Activated T-helper 1 cell treated with anti-CD3 and anti-CD28 coated beads, Interleukin-2, amount 50 U/mL, for 16 hours (primary cell): ENCODE results near the gene KAT14.
"Not testable (repeated sequence)": the region's sequence is repeated elsewhere in the genome, so short reads cannot be mapped to it uniquely, and the experiment has no call there.

Experiments
- DNase-seq, 2 donors: peaks; one replicate each; pipeline ENCODE4 v3.0.0-alpha.2; 2020; ENCODE audit warnings: low read depth in 1 of 2, low spot score in 1 of 2

The KAT14 gene

GRCh38 chr20:18154342-18154741, 16.7 kb downstream of the KAT14 start:
- DNase-seq = no peak

DNA sequence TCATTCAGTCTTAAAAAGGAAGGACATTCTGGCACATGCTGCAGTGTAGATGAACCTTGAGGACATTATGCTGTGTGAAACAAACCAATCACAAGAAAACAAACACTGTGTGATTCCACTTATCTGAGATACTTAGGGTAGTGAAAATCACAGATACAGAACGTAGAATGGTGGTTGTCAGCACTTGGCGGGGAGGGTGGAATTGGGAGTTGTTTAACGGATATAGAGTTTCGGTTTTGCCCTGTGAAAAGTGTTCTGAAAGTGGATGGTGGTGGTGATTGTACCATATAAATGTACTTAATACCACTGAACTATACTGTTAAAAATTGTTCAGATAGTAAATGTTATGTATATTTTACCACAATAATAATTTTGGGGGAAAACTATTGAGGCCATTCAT, 18.4 kb downstream of the KAT14 start:
- no peak for DNase-seq

- DNase-seq = no peak
Observed at GRCh38 chr20:18164356-18164755, 26.7 kb downstream of the KAT14 start.

- DNase-seq = no peak
Observed at GRCh38 chr20:18165553-18165952, 27.9 kb downstream of the KAT14 start.

DNA sequence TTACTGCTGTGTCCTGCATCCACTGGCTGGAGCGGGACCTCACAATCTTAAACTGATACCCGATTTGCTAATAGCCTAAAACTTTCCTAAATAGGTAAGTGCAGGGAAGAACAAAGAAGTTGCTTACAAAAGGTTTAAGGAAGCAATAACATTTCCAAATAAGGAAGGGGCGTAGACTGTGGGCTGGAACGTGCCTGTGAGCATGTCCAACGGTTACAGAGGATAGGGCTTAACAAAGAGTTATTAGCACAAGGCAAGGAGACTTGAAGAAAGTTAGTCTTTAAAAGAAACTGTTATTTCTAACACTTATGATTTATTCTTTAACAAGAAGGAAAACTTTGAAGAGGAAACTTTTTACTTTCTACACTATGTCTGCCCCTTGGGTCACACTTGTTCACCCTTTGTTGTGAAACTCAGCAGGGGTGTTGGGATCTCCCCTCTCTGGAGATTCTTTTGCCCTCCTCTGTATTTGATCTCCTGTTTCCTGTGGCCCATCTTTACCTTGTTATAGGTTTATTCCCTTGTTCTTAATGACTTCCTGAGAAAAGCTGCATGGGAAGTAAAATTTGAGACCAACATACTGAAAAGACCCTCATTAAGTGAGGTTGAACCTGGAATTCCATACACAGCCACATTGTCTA, 28.7 kb downstream of the KAT14 start:
- DNase-seq = no peak

DNA sequence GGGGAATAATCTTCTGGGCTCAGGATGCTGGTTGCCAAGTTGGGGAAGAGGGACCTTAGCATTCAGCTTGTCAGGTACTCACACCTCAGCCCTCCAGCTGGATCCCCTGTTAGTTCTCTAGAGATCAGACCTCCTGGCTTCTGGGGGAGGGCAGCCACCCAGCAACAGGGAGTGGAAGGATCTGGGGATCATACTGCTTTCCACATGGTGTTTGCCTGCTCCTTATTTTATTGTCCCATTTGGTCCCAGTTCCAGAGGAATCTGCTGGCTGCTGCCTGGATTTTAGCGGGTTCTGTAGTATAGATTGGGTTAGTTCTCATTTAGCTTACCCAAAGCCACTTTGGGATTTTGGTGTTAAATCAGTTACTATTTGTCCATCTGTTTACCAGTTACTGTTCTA, 29.3 kb downstream of the KAT14 start:
- no peak for DNase-seq

DNA sequence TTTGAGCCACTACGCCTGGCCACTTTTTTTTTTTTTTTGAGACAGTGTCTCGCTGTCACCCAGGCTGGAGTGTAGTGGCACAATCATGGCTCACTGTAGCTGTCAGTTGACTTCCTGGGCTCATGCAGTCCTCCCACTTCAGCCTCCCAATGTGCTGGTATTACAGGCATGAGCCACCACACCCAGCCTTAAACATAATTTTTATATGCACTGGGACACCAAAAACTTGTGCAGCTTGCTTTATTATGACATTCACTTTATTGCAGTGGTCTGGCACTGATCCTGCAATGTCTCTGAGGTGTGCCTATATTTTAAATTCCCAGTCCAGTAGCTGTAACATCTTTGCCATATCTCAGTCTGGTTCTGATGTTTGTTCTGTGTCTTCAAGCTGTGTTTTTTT, 34.7 kb downstream of the KAT14 start:
- no peak for DNase-seq

GRCh38 chr20:18174906-18175683, 37.4 kb downstream of the KAT14 start:
- DNase-seq = no peak

GRCh38 chr20:18176318-18176785, 38.7 kb downstream of the KAT14 start:
- DNase-seq = no peak

GRCh38 chr20:18180366-18180765, 42.7 kb downstream of the KAT14 start:
- DNase-seq = not testable (repeated sequence)

GRCh38 chr20:18180815-18181214, 43.2 kb downstream of the KAT14 start:
- no peak for DNase-seq

DNA sequence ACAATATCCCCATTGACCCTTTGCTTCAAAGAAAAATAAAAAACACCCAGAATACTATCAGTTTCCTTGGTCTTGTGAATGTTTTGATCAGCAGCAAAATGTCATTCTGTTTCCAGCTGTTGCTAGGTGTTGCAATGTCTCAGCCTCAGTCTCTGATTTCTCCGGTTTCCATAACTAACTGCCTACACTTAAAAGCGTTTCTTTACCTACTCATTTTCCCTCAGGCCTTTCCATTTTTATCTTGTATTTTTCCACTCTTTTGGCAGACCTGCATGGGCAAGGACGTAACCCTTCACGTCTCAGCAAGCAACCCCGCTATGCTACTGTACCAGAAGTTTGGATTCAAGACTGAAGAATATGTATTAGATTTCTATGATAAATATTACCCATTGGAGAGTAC, 49.4 kb downstream of the KAT14 start:
- no peak for DNase-seq

DNA sequence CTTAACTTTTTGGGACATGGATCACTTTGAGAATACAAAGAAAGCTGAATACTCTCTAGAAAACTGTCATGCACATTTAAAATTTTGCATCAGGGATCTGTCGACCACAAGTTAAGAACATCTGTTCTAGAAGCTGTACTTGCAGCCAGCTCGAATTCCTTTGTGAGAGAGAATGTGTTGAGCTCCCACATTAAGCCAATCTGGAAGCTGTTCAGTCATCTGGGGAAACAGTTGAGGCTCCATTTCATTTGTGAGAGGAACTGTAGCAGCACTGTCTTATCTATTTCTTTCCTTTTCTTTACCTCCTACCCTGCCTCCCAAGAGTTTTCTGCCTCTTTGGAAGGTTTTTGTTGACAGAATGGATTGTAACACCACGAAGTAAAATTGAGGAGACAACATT, 50.8 kb downstream of the KAT14 start:
- no peak for DNase-seq

DNA sequence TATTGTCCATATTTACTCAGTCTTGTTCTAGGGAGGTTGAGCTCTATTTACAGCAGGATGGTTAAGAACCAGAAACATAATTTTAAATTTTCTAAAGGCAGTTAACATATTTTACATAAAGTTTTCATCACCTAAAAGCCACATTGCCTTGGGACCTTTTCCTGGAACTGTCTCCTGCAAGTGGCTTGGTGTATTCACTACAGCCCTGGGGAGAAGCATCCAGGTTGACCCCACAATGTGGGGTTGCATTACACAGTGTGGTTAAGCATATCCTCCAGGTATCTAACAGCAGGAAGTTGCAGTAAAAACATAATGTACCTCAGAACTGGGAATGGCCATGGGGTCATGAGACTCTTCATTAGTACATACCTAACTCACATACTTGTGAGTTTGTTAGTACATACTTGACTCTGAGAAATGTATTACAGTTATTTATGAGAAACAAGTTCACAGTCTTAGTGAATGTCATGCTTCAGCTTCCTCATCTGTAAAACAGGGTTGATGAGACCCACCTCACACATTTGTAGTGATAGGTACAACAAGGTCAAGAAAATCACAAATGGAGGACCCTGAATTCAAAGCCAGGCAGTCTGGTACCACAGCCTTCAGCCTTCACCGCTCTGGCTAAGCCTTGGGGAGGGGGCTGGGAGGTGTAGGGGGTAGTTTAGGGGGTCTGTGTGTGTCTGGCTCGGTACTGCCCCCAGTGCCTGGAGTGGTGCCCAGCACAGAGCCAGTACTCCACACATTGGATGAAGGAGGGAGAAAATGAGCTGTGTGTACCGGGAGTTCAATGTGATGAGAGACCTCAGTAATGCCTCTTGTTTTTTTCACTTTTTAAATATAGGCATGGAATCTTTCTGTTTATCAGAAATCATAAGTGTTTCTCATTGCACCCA, 52.9 kb downstream of the KAT14 start:
- no peak for DNase-seq

DNA sequence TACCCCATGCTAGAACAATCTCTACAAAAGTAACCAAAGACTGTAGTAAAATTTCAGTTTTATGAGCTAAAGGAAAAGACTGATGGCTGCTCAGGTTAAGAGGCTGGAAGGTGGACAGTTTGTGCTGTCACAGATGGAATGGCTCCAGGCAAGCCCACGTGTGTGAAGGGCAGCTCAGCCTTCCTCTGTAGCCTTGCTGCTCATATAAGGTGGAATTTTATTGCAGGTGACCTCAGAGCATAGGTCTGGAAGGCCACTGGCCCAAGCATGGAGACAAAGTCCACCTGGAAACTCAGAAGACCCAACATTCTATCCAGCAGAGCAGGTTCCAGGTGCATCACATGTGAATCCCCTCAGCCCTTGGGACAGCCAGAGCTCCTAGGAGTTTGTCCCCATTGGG, 53.6 kb downstream of the KAT14 start:
- DNase-seq = no peak

DNA sequence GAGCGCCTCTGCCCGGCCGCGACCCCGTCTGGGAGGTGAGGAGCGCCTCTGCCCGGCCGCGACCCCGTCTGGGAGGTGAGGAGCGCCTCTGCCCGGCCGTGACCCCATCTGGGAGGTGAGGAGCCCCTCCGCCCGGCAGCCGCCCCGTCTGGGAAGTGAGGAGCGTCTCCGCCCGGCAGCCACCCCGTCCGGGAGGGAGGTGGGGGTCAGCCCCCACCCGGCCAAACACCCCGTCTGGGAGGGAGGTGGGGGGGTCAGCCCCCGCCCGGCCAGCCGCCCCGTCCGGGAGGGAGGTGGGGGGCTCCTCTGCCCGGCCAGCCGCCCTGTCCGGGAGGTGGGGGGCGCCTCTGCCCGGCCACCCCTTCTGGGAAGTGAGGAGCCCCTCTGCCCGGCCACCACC, 56.8 kb downstream of the KAT14 start:
- not testable (repeated sequence) for DNase-seq

DNA sequence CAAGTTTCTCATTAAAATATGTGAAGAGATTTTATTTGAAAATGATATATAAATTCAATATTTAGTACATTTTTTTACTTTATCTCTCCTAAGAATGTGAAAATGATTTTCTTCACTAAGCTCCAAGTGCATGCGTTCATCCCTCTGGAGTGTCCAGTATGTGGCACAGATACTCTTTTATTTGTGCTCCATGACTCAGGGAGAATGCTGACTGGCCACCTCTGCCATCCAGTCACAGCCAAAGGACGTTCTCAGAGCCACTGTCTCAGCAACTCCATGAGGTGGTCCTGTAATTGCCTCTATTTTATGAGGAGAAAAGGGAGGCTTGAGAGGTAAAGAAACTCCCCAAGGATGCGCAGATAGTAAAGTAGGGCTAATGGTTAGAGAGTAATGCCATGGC, 58.3 kb downstream of the KAT14 start:
- DNase-seq = no peak

- DNase-seq = no peak
Observed at GRCh38 chr20:18197382-18198070, 59.9 kb downstream of the KAT14 start.

DNA sequence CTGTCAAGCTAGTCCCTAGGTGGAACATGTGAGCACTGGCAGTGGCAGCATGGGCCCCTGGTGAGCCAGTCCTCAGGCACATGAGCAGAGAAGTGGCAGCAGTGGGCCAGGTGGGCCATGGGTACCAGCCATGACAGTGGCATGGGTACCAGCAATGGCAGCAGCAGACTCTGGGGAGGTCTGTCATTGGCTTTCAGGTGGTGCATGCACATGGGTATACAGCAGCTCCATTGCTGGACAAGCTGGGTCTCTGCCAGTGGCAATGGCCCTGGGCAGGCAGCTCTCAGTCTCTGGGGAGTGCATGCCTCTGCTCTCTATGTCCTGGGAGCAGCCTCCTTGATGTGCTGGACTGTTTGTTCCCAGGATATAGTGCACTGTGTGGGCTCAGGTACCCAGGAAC, 65.3 kb downstream of the KAT14 start:
- DNase-seq = no peak

DNA sequence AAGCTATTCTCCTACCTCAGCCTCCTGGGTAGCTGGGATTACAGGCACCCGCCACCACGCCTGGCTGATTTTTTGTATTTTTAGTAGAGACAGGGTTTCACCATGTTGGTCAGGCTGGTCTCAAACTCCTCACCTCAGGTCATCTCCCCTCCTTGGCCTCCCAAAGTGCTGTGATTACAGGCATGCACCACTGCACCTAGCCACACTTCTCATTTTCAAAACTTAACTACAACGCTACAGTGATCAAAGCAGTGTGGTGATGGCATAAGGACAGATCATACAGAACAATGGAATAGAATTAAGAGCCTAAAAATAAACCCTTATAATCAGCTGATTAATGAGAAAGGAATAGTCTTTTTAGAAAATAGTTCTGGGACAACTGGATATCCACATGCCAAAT, 66.0 kb downstream of the KAT14 start:
- not testable (repeated sequence) for DNase-seq

- no peak for DNase-seq
Observed at GRCh38 chr20:18213002-18213401, 75.3 kb downstream of the KAT14 start.
